GM18951 (cell line): ENCODE measurements around the gene TCEAL5.
"Not testable (repeated sequence)": the region's sequence is repeated elsewhere in the genome, so short reads cannot be mapped to it uniquely, and the experiment has no call there.

ENCODE experiments used
- POLR2A ChIP-seq: IDR thresholded peaks from 4 replicates; pipeline ENCODE4 v1.6.1; 2011; ENCODE audit warnings: mild to moderate bottlenecking; ENCODE audit not compliant: insufficient read length, insufficient read depth; ENCODE audit errors: extremely low read depth
- in situ Hi-C: fragments of 300-500 bp; cut with MboI; formaldehyde crosslinking; loops from one replicate; pipeline ENCODE4 v1.12.0; 2022; ENCODE audit warnings: low sequenced_read_pairs, mixed read lengths, inconsistent platforms; ENCODE audit not compliant: unreplicated experiment

The TCEAL5 gene, protein sequence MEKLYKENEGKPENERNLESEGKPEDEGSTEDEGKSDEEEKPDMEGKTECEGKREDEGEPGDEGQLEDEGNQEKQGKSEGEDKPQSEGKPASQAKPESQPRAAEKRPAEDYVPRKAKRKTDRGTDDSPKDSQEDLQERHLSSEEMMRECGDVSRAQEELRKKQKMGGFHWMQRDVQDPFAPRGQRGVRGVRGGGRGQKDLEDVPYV

DNA sequence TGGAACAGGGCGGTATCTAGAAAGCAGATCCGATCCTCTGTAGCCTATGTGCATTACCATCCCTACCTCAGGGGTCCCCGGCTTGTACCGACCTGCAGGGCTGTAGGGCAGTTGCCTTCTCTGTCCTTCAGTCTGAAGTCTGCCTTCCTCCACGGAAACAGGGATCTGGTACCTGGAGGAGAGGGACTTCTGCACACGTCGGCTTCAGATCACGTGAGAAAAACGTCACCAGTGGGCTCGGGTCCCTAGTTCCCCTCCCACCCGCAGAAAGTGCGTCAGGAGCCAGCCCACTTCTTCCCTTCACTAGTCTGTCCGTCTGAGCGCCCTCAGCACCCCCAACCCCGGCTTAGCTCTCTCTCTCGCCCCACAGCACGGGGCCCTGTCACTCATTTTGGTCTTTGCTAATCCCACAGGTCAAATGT is at the start of gene TCEAL5:
Gene TCEAL5 (minus strand): TSS at position 170 of the 422 bp plus-strand sequence. CDS start 2,187 bp downstream, outside the sequence.
- in situ Hi-C loops = no loop called here

GRCh38 chrX:103311399-103311780 is 34.8 kb upstream of the TCEAL5 start:
- TF ChIP-seq POLR2A = no peak
- in situ Hi-C loops = no loop called here

More for the DNA sequence above, at the start of gene TCEAL5:
- TF ChIP-seq POLR2A = no peak

- TF ChIP-seq POLR2A = no peak
- in situ Hi-C loops = no loop called here
These were observed 34.2 kb upstream of the TCEAL5 start, which contains the start of gene BEX2 for GRCh38 chrX:103310555-103311398. BEX2 (minus strand) TSS chrX:103310990; CDS start chrX:103309976, 1,014 bp downstream.

DNA sequence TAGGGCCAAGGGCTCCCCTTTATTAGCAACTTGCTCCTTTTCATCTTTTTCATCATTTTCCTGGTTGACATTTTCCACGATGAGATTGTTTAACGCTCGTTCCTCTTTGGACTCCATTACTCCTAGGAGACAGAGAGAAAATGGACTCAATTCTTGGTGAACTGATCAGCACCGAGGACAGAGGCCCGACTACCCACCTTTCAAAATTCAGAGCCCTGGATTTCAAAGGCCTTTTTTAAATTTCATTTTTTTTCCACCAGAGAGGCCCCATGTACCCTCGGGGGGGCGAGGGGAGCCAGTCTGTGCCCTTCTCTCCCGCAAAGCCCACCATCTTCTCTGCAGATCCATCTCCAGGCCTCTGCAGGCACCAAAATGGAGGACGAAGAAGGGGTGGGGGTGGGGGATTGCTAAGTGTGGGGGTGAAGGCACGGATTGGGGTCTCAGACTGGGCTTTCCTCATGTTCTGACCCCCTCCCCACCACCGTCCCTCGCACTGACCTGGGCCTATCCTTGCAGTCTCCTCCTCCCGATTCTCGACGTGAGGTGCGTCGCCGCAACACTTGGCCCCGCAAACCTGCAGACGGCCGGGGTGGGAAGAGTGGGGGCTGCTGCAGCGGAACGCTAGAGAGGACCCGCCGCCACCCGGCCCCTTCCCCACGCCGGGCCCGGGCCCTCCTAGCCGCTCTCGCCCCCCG is 33.5 kb upstream of the TCEAL5 start:
- in situ Hi-C loops = no loop called here
- no peak for TF ChIP-seq POLR2A

- in situ Hi-C loops = not testable (repeated sequence)
These were observed 29.1 kb upstream of the TCEAL5 start for GRCh38 chrX:103305666-103306065.

GRCh38 chrX:103304705-103305104 is 28.2 kb upstream of the TCEAL5 start:
- no peak for TF ChIP-seq POLR2A
- in situ Hi-C loops = no loop called here

DNA sequence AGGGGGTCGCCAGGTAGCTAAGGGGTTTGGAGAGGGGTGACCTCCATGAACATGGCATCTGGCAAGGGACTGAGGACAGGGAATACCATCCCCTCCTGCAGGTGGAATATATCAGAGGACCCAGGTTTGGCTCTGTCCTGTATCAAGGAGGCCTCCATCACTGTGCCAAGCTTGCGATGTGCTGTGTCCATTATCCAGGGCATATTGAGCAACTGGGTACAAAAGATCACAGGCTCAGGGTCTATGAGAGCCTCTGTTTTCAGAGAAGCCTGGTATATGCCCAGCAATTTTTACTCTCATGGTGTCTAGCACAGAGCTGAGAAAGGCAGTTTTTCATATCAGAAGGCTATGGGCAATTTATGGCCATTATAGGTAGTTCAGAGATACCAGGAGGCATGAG is 16.6 kb upstream of the TCEAL5 start:
- in situ Hi-C loops = no loop called here
- no peak for TF ChIP-seq POLR2A

DNA sequence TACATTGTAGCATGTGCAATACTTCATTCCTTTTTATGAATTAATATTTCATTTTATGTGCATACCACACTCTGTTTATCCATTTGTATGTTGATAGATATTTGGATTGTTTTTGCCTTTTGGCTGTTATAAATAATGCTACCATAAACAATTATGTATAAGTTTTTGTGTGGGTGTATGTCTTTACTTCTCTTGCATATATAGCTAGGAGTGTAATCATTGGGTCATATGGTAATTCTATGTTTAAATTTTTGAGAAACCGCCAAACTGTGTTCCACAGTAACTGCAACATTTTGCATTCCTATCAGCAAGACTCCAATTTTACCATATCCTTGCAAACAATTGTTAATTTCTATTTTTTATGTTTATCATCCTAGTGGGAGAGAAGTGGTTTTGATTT is 3.1 kb upstream of the TCEAL5 start:
- in situ Hi-C loops = no loop called here
- TF ChIP-seq POLR2A = no peak

DNA sequence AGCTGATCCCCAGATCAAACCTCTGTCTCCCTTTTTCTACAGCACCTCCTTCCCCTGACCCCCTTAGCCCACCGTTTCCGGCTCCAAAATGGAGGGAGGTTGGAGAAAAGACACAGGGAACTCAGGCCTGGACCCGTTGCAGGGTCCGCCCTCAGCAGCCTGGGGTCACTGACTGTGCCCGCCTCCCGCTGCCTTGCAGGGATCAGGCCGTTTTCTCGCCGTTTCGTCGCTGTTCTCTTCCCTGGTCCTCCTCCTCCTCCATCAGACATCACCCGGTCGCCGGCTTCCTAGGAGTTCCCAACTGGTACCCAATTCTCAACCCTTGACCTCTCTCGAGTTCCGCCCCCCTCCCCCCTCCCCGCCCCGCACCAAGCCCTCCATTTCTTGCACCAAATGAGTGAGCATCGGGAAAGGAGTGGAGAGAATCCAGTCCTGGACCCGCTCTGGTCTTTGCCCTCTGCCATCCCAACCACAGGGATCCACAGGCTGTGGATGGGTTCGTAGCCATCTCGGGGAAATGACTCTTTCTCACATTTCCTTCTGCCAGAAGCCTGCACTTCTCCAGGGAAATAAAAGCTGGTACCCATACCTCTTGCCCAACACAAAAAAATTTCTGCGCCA is 493 bp downstream of the TCEAL5 start:
- in situ Hi-C loops = no loop called here
- TF ChIP-seq POLR2A = no peak

DNA sequence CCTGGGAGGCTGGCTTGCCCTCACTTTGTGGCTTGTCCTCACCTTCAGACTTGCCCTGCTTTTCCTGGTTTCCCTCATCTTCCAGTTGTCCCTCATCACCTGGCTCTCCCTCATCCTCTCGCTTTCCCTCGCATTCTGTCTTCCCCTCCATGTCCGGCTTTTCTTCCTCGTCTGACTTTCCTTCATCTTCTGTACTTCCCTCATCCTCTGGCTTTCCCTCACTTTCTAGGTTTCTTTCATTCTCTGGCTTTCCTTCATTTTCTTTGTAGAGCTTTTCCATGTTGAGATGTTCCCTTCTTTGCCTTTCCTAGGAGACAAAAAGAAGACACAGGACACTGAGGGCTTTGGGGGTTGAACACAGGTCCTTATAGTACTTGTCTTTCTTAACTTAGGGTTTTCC is 2.3 kb downstream of the TCEAL5 start:
- TF ChIP-seq POLR2A = no peak

DNA sequence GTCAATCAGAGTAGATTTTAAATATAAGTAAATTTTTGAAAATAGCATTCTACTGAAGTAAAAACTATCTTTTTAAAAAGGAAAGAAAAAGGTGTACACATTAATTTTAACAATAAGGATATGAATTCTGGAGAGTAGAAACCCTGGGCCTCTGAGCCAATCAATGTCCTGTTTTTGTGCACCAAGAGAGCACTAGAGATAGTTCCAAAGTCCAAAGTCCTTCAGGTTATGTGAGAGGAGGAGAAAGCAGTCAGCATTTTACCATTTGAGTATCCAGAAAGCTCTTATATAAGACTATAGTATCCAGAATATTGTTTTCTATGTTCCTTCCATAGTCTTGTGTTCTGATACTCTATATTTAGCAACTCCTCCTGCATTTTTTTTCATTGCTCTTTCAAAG is 18.3 kb downstream of the TCEAL5 start:
- in situ Hi-C loops = no loop called here

More for the DNA sequence above, 2.3 kb downstream of the TCEAL5 start:
- in situ Hi-C loops = no loop called here

GRCh38 chrX:103256651-103257050 is 19.9 kb downstream of the TCEAL5 start:
- in situ Hi-C loops = no loop called here
- no peak for TF ChIP-seq POLR2A

More for the DNA sequence above, 18.3 kb downstream of the TCEAL5 start:
- TF ChIP-seq POLR2A = no peak

- in situ Hi-C loops = no loop called here
- TF ChIP-seq POLR2A = peak; percentile 52
These were observed 21.5 kb downstream of the TCEAL5 start, which contains the start of gene TCEAL8 for GRCh38 chrX:103254921-103255493. TCEAL8 (minus strand) TSS chrX:103255155; CDS start chrX:103253979, 1,176 bp downstream.
